Naive thymus-derived CD4-positive, alpha-beta T cell (primary cell): ENCODE data around the gene EIF3B. TPM values are rescaled to one million over a fixed set of nuclear protein-coding genes. Genes with fewer than 3 reads are reported as not detected.
A peak's percentile ranks its signal among the peaks of the same experiment; 100 is the strongest.

ENCODE experiments used
- ATAC-seq: fragments of 150-1000 bp; cut with Tn5 transposase; 2 replicates; pipeline ENCODE4 v1.10.0; 2021; ENCODE audit warnings: mild to moderate bottlenecking, moderate library complexity
- CTCF ChIA-PET: fragments of 350-600 bp; sonication (Branson Sonifier 250); formaldehyde crosslinking; loops from one replicate; lab custom pipeline; 2021; ENCODE audit warnings: antibody characterized with exemption; lab: Charles Lee
- POLR2A ChIA-PET: fragments of 350-600 bp; sonication (Branson Sonifier 250); formaldehyde crosslinking; loops from one replicate; lab custom pipeline; 2021; ENCODE audit warnings: antibody characterized with exemption, inconsistent platforms; lab: Charles Lee
- DNase-seq, 9 donors: peaks; one replicate each; pipeline versions ENCODE4 v3.0.0 to v3.0.0-alpha.2; 2020 to 2022; ENCODE audit warnings: mixed read lengths in 1 of 9
- H3K27ac ChIP-seq: one replicate; pipeline ENCODE4 v1.7.0; 2013; ENCODE audit warnings: mild to moderate bottlenecking, low read depth, low read length, moderate library complexity
- H3K27me3 ChIP-seq, 2 donors: one replicate each; pipeline ENCODE4 v1.7.0; 2013; ENCODE audit warnings: low read length in 2 of 2, mild to moderate bottlenecking in 2 of 2, moderate library complexity in 2 of 2; ENCODE audit not compliant: control insufficient read depth in 2 of 2, insufficient read depth in 2 of 2
- H3K36me3 ChIP-seq, 3 experiments: 1 replicate in 2 of 3; 2 replicates in 1 of 3; pipeline ENCODE4 v1.7.0; 2013; ENCODE audit warnings: low read length in 3 of 3, mild to moderate bottlenecking in 3 of 3, moderate library complexity in 1 of 3; ENCODE audit not compliant: insufficient read depth in 3 of 3, control insufficient read depth in 2 of 3
- H3K4me1 ChIP-seq, 2 donors: one replicate each; pipeline ENCODE4 v1.7.0; 2013; ENCODE audit warnings: low read length in 2 of 2, mild to moderate bottlenecking in 2 of 2, moderate library complexity in 1 of 2; ENCODE audit not compliant: control insufficient read depth in 2 of 2, insufficient read depth in 2 of 2
- H3K4me3 ChIP-seq: 2 replicates; pipeline ENCODE4 v1.7.0; 2013; ENCODE audit warnings: mild to moderate bottlenecking, low read length
- H3K9me3 ChIP-seq, 3 experiments: 1 replicate in 2 of 3; 2 replicates in 1 of 3; pipeline ENCODE4 v1.7.0; 2013; ENCODE audit warnings: low read length in 3 of 3; ENCODE audit not compliant: control insufficient read depth in 2 of 3
- H3K27ac Mint-ChIP-seq, 9 donors: one replicate each; pipeline ENCODE4 v1.8.0; 2020 to 2022; ENCODE audit warnings: mixed read lengths in 9 of 9, mild to moderate bottlenecking in 8 of 9, moderate library complexity in 5 of 9, inconsistent platforms in 2 of 9
- H3K27me3 Mint-ChIP-seq, 5 donors: one replicate each; pipeline ENCODE4 v1.8.0; 2021 to 2022; ENCODE audit warnings: mixed read lengths in 5 of 5, mild to moderate bottlenecking in 1 of 5
- H3K36me3 Mint-ChIP-seq, 5 donors: one replicate each; pipeline ENCODE4 v1.8.0; 2020 to 2022; ENCODE audit warnings: mixed read lengths in 5 of 5, mild to moderate bottlenecking in 3 of 5, inconsistent platforms in 1 of 5
- H3K4me1 Mint-ChIP-seq, 7 donors: one replicate each; pipeline ENCODE4 v1.8.0; 2020 to 2022; ENCODE audit warnings: mixed read lengths in 7 of 7, mild to moderate bottlenecking in 3 of 7, inconsistent platforms in 1 of 7
- H3K4me3 Mint-ChIP-seq, 10 donors: one replicate each; pipeline ENCODE4 v1.8.0; 2020 to 2022; ENCODE audit warnings: mild to moderate bottlenecking in 10 of 10, mixed read lengths in 10 of 10, moderate library complexity in 6 of 10, inconsistent platforms in 2 of 10
- H3K9me3 Mint-ChIP-seq, 11 donors: one replicate each; pipeline ENCODE4 v1.8.0; 2020 to 2022; ENCODE audit warnings: mixed read lengths in 11 of 11, mild to moderate bottlenecking in 4 of 11, inconsistent platforms in 1 of 11, moderate library complexity in 1 of 11
- intact Hi-C, 2 donors: fragments of 100-400 bp; cut with micrococcal nuclease; formaldehyde crosslinking; loops; one replicate each; pipeline ENCODE4 v1.15.1; 2023
- polyA plus RNA-seq, 2 donors: library from polyadenylated mRNA; unstranded; fragments of 300-500 nt; fragmentation: Illumina TruSeq; gene quantifications; one replicate each; pipeline ENCODE4 v1.2.3, GENCODE V29; 2021
- total RNA-seq, 6 experiments: library from RNA in 5 of 6; stranded (reverse) in 5 of 6; gene quantifications; 1 replicate in 5 of 6; 2 replicates in 1 of 6; pipeline ENCODE4 v1.2.3 and lab custom pipeline; 2021 to 2026

The EIF3B gene
- total and polyA plus RNA-seq, 7 experiments from 2014 or later: 78.0 to 189 (median 157) TPM

- H3K27me3 ChIP-seq: no peaks in the 10 kb centered on the region
- Mint-ChIP-seq H3K9me3 (no peaks in the 10 kb centered on the region), H3K4me1 (peaks cover 48 to 64% (median 60%) of the 10 kb centered on the region in 7 donors), H3K27me3 (peaks cover 0 to 2% (median 0%) of the 10 kb centered on the region in 5 donors), H3K36me3 (peaks cover 0 to 22% (median 0%) of the 10 kb centered on the region in 5 donors), H3K4me3 (peak overlapping the region; percentile 79 to 92 (median 84)), H3K27ac (peak overlapping the region; percentile 60 to 96 (median 84))
- DNase-seq (no peak), ATAC-seq (no peak)
- peak overlapping the region; percentile 50 for H3K27ac ChIP-seq
- POLR2A ChIA-PET: interaction anchor here (1.3 kb wide), 1 partner anchor 116 kb away, joined by 3 read pairs; no protein-coding TSS in a partner anchor
- CTCF ChIA-PET: interaction anchor here (0.9 kb wide), 1 partner anchor 9 kb away, joined by 3 read pairs; no protein-coding TSS in a partner anchor
- peak overlapping the region; percentile 66 for H3K4me3 ChIP-seq
- H3K36me3 ChIP-seq: peaks cover 0 to 3% (median 0%) of the 10 kb centered on the region in 3 experiments
- no peaks in the 10 kb centered on the region for H3K9me3 ChIP-seq
- peaks cover 23 to 44% of the 10 kb centered on the region in 2 donors for H3K4me1 ChIP-seq
- intact Hi-C loops: loop anchor here (5.0 kb wide), 3 partner anchors 117 to 833 kb away; partner anchors contain the start of genes MAD1L1 (in 1 of the 2) and PSMG3 (in 1 of the 2)
Measured at GRCh38 chr7:2405201-2405600, 50.6 kb downstream of the EIF3B start.

- Mint-ChIP-seq H3K27ac (peak overlapping the region; percentile 60 to 96 (median 87)), H3K27me3 (peaks cover 0 to 2% (median 0%) of the 10 kb centered on the region in 5 donors), H3K36me3 (peaks cover 0 to 26% (median 0%) of the 10 kb centered on the region in 5 donors), H3K4me3 (peak overlapping the region; percentile 79 to 92 (median 84)), H3K4me1 (peaks cover 52 to 68% (median 62%) of the 10 kb centered on the region in 7 donors), H3K9me3 (no peaks in the 10 kb centered on the region)
- Histone ChIP-seq H3K9me3 (no peaks in the 10 kb centered on the region), H3K4me1 (peaks cover 23 to 49% of the 10 kb centered on the region in 2 donors), H3K27ac (peak overlapping the region; percentile 50), H3K36me3 (peaks cover 0 to 3% (median 0%) of the 10 kb centered on the region in 3 experiments), H3K4me3 (peak overlapping the region; percentile 66), H3K27me3 (no peaks in the 10 kb centered on the region)
- intact Hi-C loops: loop anchor here (1.0 to 5.0 kb wide), 5 partner anchors 91 to 833 kb away; partner anchors contain the start of genes BRAT1 (in 1 of the 2), MAD1L1 (in 1 of the 2), PSMG3 (in 1 of the 2) and SNX8 (in 1 of the 2)
- CTCF ChIA-PET: no interaction called here
- ATAC-seq (peak; percentile 28), DNase-seq (peak in 6 of 9 donors; percentile 19 to 66 (median 28))
- POLR2A ChIA-PET: interaction anchor here (1.2 to 2.1 kb wide), 4 partner anchors 18 to 123 kb away, joined by 3 to 14 read pairs (median 4); partner anchors contain the start of gene EIF3B
Measured at GRCh38 chr7:2405601-2406345, 51.1 kb downstream of the EIF3B start.

- Histone ChIP-seq H3K36me3 (no peaks in the 10 kb centered on the region), H3K4me3 (no peak overlapping the region), H3K9me3 (no peaks in the 10 kb centered on the region), H3K27ac (no peak overlapping the region), H3K4me1 (peaks cover 10 to 64% of the 10 kb centered on the region in 2 donors), H3K27me3 (no peaks in the 10 kb centered on the region)
- H3K4me3 Mint-ChIP-seq: peak overlapping the region in 8 of 10 donors; percentile 10 to 66 (median 36)
- ChIA-PET CTCF (no interaction called here), POLR2A (no interaction called here)
- DNase-seq: no peak
- H3K4me1 Mint-ChIP-seq: peaks cover 46 to 79% (median 68%) of the 10 kb centered on the region in 7 donors
- intact Hi-C loops: loop anchor here (5.0 kb wide), 3 partner anchors 112 to 838 kb away; partner anchors contain the start of genes MAD1L1 (in 1 of the 2) and PSMG3 (in 1 of the 2)
- no peak for ATAC-seq
- H3K9me3 Mint-ChIP-seq: no peaks in the 10 kb centered on the region
- no peaks in the 10 kb centered on the region for H3K27me3 Mint-ChIP-seq
- peaks cover 0 to 29% (median 3%) of the 10 kb centered on the region in 5 donors for H3K36me3 Mint-ChIP-seq
- H3K27ac Mint-ChIP-seq: peak overlapping the region in 8 of 9 donors; percentile 35 to 85 (median 60)
Measured at GRCh38 chr7:2409745-2410414, 55.3 kb downstream of the EIF3B start.

- intact Hi-C loops: no loop called here
- Histone ChIP-seq H3K4me1 (peaks cover under 1 to 57% of the 10 kb centered on the region in 2 donors), H3K4me3 (no peak overlapping the region), H3K27ac (no peak overlapping the region), H3K27me3 (no peaks in the 10 kb centered on the region), H3K9me3 (no peaks in the 10 kb centered on the region), H3K36me3 (no peaks in the 10 kb centered on the region)
- Mint-ChIP-seq H3K4me3 (no peak overlapping the region), H3K27ac (peak overlapping the region in 2 of 9 donors; percentile 61), H3K4me1 (peaks cover 36 to 70% (median 58%) of the 10 kb centered on the region in 7 donors), H3K27me3 (no peaks in the 10 kb centered on the region), H3K9me3 (no peaks in the 10 kb centered on the region), H3K36me3 (peaks cover 0 to 30% (median 5%) of the 10 kb centered on the region in 5 donors)
- ChIA-PET CTCF (interaction anchor here (0.6 kb wide), 1 partner anchor 10 kb away, joined by 3 read pairs; no protein-coding TSS in a partner anchor), POLR2A (no interaction called here)
- ATAC-seq (no peak), DNase-seq (no peak)
Measured at GRCh38 chr7:2411049-2411448, 56.4 kb downstream of the EIF3B start.

- H3K27me3 Mint-ChIP-seq: no peaks in the 10 kb centered on the region
- intact Hi-C loops: no loop called here
- ChIA-PET CTCF (interaction anchor here (0.6 kb wide), 1 partner anchor 10 kb away, joined by 3 read pairs; no protein-coding TSS in a partner anchor), POLR2A (no interaction called here)
- Histone ChIP-seq H3K27ac (no peak overlapping the region), H3K4me1 (peaks cover 0 to 66% of the 10 kb centered on the region in 2 donors), H3K4me3 (no peak overlapping the region), H3K36me3 (no peaks in the 10 kb centered on the region), H3K27me3 (no peaks in the 10 kb centered on the region), H3K9me3 (no peaks in the 10 kb centered on the region)
- H3K4me1 Mint-ChIP-seq: peaks cover 34 to 73% (median 56%) of the 10 kb centered on the region in 7 donors
- no peaks in the 10 kb centered on the region for H3K9me3 Mint-ChIP-seq
- no peak for DNase-seq
- peaks cover 0 to 32% (median 12%) of the 10 kb centered on the region in 5 donors for H3K36me3 Mint-ChIP-seq
- peak overlapping the region in 2 of 9 donors; percentile 6 to 13 for H3K27ac Mint-ChIP-seq
- no peak for ATAC-seq
- no peak overlapping the region for H3K4me3 Mint-ChIP-seq
Measured at GRCh38 chr7:2411815-2412586, 57.4 kb downstream of the EIF3B start.
